Hepatocyte (in vitro differentiated cells): ENCODE results near the gene ADGRE2. TPM values are rescaled to one million over a fixed set of nuclear protein-coding genes. Genes with fewer than 3 reads are reported as not detected.

Experiments used
- DNase-seq: peaks from one replicate; pipeline ENCODE4 v3.0.0-alpha.2; 2016; ENCODE audit warnings: low spot score
- H2AFZ ChIP-seq: fragments of 200-600 bp; sonication (generic); 2 replicates; pipeline ENCODE4 v1.6.0; 2016; ENCODE audit warnings: antibody characterized with exemption, mild to moderate bottlenecking
- H3K27ac ChIP-seq: fragments of 200-600 bp; sonication (generic); 2 replicates; pipeline ENCODE4 v1.5.1; 2016; ENCODE audit warnings: mild to moderate bottlenecking
- H3K27me3 ChIP-seq: fragments of 200-600 bp; sonication (generic); 2 replicates; pipeline ENCODE4 v1.6.1; 2016
- H3K36me3 ChIP-seq: fragments of 200-600 bp; sonication (generic); replicated peaks from 2 replicates; pipeline ENCODE4 v1.5.1; 2016; ENCODE audit warnings: low read depth; ENCODE audit not compliant: insufficient read depth
- H3K4me1 ChIP-seq: fragments of 200-600 bp; sonication (generic); 2 replicates; pipeline ENCODE4 v1.5.1; 2016; ENCODE audit warnings: mild to moderate bottlenecking, moderate library complexity; ENCODE audit not compliant: insufficient read depth
- H3K4me2 ChIP-seq: fragments of 200-600 bp; sonication (generic); 2 replicates; pipeline ENCODE4 v1.6.0; 2016
- H3K4me3 ChIP-seq: fragments of 200-600 bp; sonication (generic); 2 replicates; pipeline ENCODE4 v1.5.1; 2016; ENCODE audit warnings: mild to moderate bottlenecking
- H3K79me2 ChIP-seq: fragments of 200-600 bp; sonication (generic); 2 replicates; pipeline ENCODE4 v1.6.0; 2017; ENCODE audit warnings: mild to moderate bottlenecking
- H3K9me2 ChIP-seq: fragments of 200-600 bp; sonication (generic); replicated peaks from 2 replicates; pipeline ENCODE4 v1.6.0; 2017; ENCODE audit warnings: mild to moderate bottlenecking; ENCODE audit not compliant: insufficient read depth
- H3K9me3 ChIP-seq: fragments of 200-600 bp; sonication (generic); 2 replicates; pipeline ENCODE4 v1.5.1; 2016; ENCODE audit warnings: low read depth, mild to moderate bottlenecking
- H4K20me1 ChIP-seq: fragments of 200-600 bp; sonication (generic); 2 replicates; pipeline ENCODE4 v1.6.0; 2016; ENCODE audit warnings: mild to moderate bottlenecking; ENCODE audit not compliant: insufficient read depth, poor library complexity, severe bottlenecking
- CTCF ChIP-seq: fragments of 200-600 bp; sonication (generic); IDR thresholded peaks from 2 replicates; pipeline ENCODE4 v1.5.1; 2016; ENCODE audit warnings: antibody characterized with exemption, mild to moderate bottlenecking; ENCODE audit not compliant: poor library complexity
- EZH2 ChIP-seq: fragments of 200-600 bp; sonication (generic); IDR thresholded peaks from 2 replicates; pipeline ENCODE4 v1.6.1; 2016; ENCODE audit warnings: antibody characterized with exemption, mild to moderate bottlenecking, borderline replicate concordance
- EZH2phosphoT487 ChIP-seq: fragments of 200-600 bp; sonication (generic); IDR thresholded peaks from one replicate; pipeline ENCODE4 v1.6.1; 2018; ENCODE audit warnings: antibody characterized with exemption, mild to moderate bottlenecking, low read depth, moderate library complexity; ENCODE audit not compliant: unreplicated experiment, severe bottlenecking
- WGBS: methylation state at CpG from one replicate; pipeline ENCODE4 v1.1.6; 2016; ENCODE audit warnings: low lambda C conversion rate; ENCODE audit errors: missing lambda C conversion rate; 5-methylcytosine and 5-hydroxymethylcytosine counted together
- polyA plus RNA-seq: library from polyadenylated mRNA; unstranded; fragments of >200 nt; fragmentation: Nextera tagmentation; extraction: Ambion mirVana; gene quantifications from 2 replicates; pipeline ENCODE4 v1.2.1, GENCODE V29; 2016
- total RNA-seq: library from RNA; depleted of rRNA; stranded (reverse); fragments of >200 nt; gene quantifications from 2 replicates; pipeline ENCODE4 v1.2.3, GENCODE V29; 2014

The ADGRE2 gene
- total and polyA plus RNA-seq, 2 experiments from 2014 or later = 0.57 to 2.1 TPM

- 60% methylated on average over 5 of the region's 5 CpGs for WGBS
- no peaks in the 10 kb centered on the region for H4K20me1 ChIP-seq
- no peaks in the 10 kb centered on the region for H3K36me3 ChIP-seq
- H3K27me3 ChIP-seq = no peaks in the 10 kb centered on the region
- no peaks in the 10 kb centered on the region for H3K4me1 ChIP-seq
- no peak overlapping the region for H3K4me3 ChIP-seq
- DNase-seq = no peak
- H2AFZ ChIP-seq = no peak overlapping the region
- H3K9me3 ChIP-seq = no peaks in the 10 kb centered on the region
- H3K4me2 ChIP-seq = no peak overlapping the region
- no peaks in the 10 kb centered on the region for H3K9me2 ChIP-seq
- no peak for TF ChIP-seq CTCF
- no peak for TF ChIP-seq EZH2phosphoT487
- TF ChIP-seq EZH2 = no peak
- H3K79me2 ChIP-seq = no peaks in the 10 kb centered on the region
- H3K27ac ChIP-seq = no peak overlapping the region
Observed at GRCh38 chr19:14761607-14762006, 16.8 kb downstream of the ADGRE2 start.

- WGBS = 2% methylated on average over 16 of the region's 16 CpGs
- no peak overlapping the region for H3K27ac ChIP-seq
- H3K9me3 ChIP-seq = no peaks in the 10 kb centered on the region
- peak overlapping the region; percentile 73 for H3K4me2 ChIP-seq
- DNase-seq = peak; percentile 38
- no peak for TF ChIP-seq EZH2
- no peak for TF ChIP-seq CTCF
- no peak for TF ChIP-seq EZH2phosphoT487
- peak overlapping the region; percentile 60 for H2AFZ ChIP-seq
- no peaks in the 10 kb centered on the region for H3K36me3 ChIP-seq
- no peaks in the 10 kb centered on the region for H3K4me1 ChIP-seq
- H3K79me2 ChIP-seq = no peaks in the 10 kb centered on the region
- no peak overlapping the region for H3K4me3 ChIP-seq
- H4K20me1 ChIP-seq = no peaks in the 10 kb centered on the region
- no peaks in the 10 kb centered on the region for H3K9me2 ChIP-seq
- H3K27me3 ChIP-seq = no peaks in the 10 kb centered on the region
Observed at GRCh38 chr19:14758816-14759215, 19.5 kb downstream of the ADGRE2 start.

GRCh38 chr19:14748601-14749000 is 29.8 kb downstream of the ADGRE2 start:
- 90% methylated on average over 6 of the region's 6 CpGs for WGBS
- DNase-seq = no peak
- no peak for TF ChIP-seq CTCF
- no peak for TF ChIP-seq EZH2phosphoT487
- no peak for TF ChIP-seq EZH2
- Histone ChIP-seq H3K36me3 (no peaks in the 10 kb centered on the region), H3K4me3 (no peak overlapping the region), H2AFZ (no peak overlapping the region), H3K27ac (no peak overlapping the region), H3K4me1 (no peaks in the 10 kb centered on the region), H3K79me2 (no peaks in the 10 kb centered on the region), H4K20me1 (no peaks in the 10 kb centered on the region), H3K4me2 (no peak overlapping the region), H3K27me3 (no peaks in the 10 kb centered on the region), H3K9me3 (no peaks in the 10 kb centered on the region), H3K9me2 (no peaks in the 10 kb centered on the region)

GRCh38 chr19:14746886-14747285 is 31.5 kb downstream of the ADGRE2 start:
- WGBS = 92% methylated on average over 4 of the region's 4 CpGs
- no peak overlapping the region for H3K4me2 ChIP-seq
- no peaks in the 10 kb centered on the region for H3K9me3 ChIP-seq
- DNase-seq = no peak
- no peak overlapping the region for H3K4me3 ChIP-seq
- no peak overlapping the region for H2AFZ ChIP-seq
- no peaks in the 10 kb centered on the region for H3K4me1 ChIP-seq
- H3K36me3 ChIP-seq = no peaks in the 10 kb centered on the region
- no peaks in the 10 kb centered on the region for H4K20me1 ChIP-seq
- H3K9me2 ChIP-seq = no peaks in the 10 kb centered on the region
- H3K79me2 ChIP-seq = no peaks in the 10 kb centered on the region
- H3K27me3 ChIP-seq = no peaks in the 10 kb centered on the region
- TF ChIP-seq EZH2phosphoT487 = no peak
- TF ChIP-seq EZH2 = no peak
- no peak for TF ChIP-seq CTCF
- H3K27ac ChIP-seq = no peak overlapping the region
